Spleen (tissue), 11 donors: ENCODE data around the gene OR6S1. TPM values are rescaled to one million over a fixed set of nuclear protein-coding genes. Genes with fewer than 3 reads are reported as not detected.

Experiments used
- DNase-seq: peaks from one replicate; pipeline ENCODE4 v3.0.0-alpha.2; 2020
- H3K27ac ChIP-seq, 8 donors: fragments of 200-600 bp; sonication (generic) in 7 of 8; 1 replicate in 4 of 8; 2 replicates in 4 of 8; pipeline versions ENCODE4 v1.5.0 to v1.8.0; 2016 to 2021; ENCODE audit warnings: inconsistent platforms in 4 of 8, mild to moderate bottlenecking in 4 of 8, moderate library complexity in 1 of 8
- H3K27me3 ChIP-seq, 7 donors: fragments of 200-600 bp; sonication (generic) in 6 of 7; replicated peaks in 1 of 7; 1 replicate in 4 of 7; 2 replicates in 3 of 7; pipeline versions ENCODE4 v1.5.0 to v1.8.0; 2016 to 2021; ENCODE audit warnings: inconsistent platforms in 3 of 7, mild to moderate bottlenecking in 1 of 7
- H3K36me3 ChIP-seq, 6 donors: fragments of 200-600 bp; sonication (generic) in 5 of 6; 1 replicate in 4 of 6; 2 replicates in 2 of 6; pipeline versions ENCODE4 v1.5.0 to v1.8.0; 2016 to 2021; ENCODE audit warnings: inconsistent platforms in 2 of 6
- H3K4me1 ChIP-seq, 6 donors: fragments of 200-600 bp; sonication (generic) in 5 of 6; 1 replicate in 3 of 6; 2 replicates in 3 of 6; pipeline versions ENCODE4 v1.5.0 to v1.8.0; 2016 to 2021; ENCODE audit warnings: inconsistent platforms in 3 of 6
- H3K4me3 ChIP-seq, 8 donors: fragments of 200-600 bp; sonication (generic) in 7 of 8; 1 replicate in 4 of 8; 2 replicates in 4 of 8; pipeline versions ENCODE4 v1.5.0 to v1.8.0; 2016 to 2021; ENCODE audit warnings: inconsistent platforms in 4 of 8, mild to moderate bottlenecking in 4 of 8, moderate library complexity in 2 of 8
- H3K9me3 ChIP-seq, 8 donors: fragments of 200-600 bp; sonication (generic) in 7 of 8; 1 replicate in 4 of 8; 2 replicates in 4 of 8; pipeline versions ENCODE4 v1.5.0 to v1.8.0; 2016 to 2021; ENCODE audit warnings: inconsistent platforms in 4 of 8
- POLR2A ChIP-seq, 3 donors: fragments of 450-650 bp; IDR thresholded peaks; one replicate each; pipeline ENCODE4 v1.5.1; 2017; ENCODE audit warnings: antibody characterized with exemption in 3 of 3, mild to moderate bottlenecking in 1 of 3
- POLR2AphosphoS5 ChIP-seq, 3 donors: sonication (generic); formaldehyde crosslinking; IDR thresholded peaks; one replicate each; pipeline ENCODE4 v1.5.1; 2017; ENCODE audit warnings: antibody characterized with exemption in 3 of 3
- WGBS, 5 donors: extraction: QIAGEN DNeasy Blood & Tissue Kit in 3 of 5; methylation state at CpG; one replicate each; pipeline versions ENCODE4 v1.1.5 to v1.1.7; 2013 to 2018; 5-methylcytosine and 5-hydroxymethylcytosine counted together
- intact Hi-C: fragments of 100-400 bp; cut with DNase I; formaldehyde crosslinking; loops from one replicate; pipeline ENCODE4 v1.15.0; 2023; ENCODE audit warnings: low total_unique reads
- polyA plus RNA-seq, 3 donors: library from polyadenylated mRNA; stranded (reverse); fragments of 200-250 nt; gene quantifications; one replicate each; pipeline ENCODE4 v1.2.1, GENCODE V29; 2013
- total RNA-seq, 7 donors: library from RNA; depleted of rRNA in 3 of 7; stranded (reverse); fragments of >200 nt in 3 of 7; fragmentation: NEBNext Ultra II Directional in 4 of 7; extraction: Animal tissue kit (Norgen Biotek cat#: 25700) in 4 of 7; gene quantifications; one replicate each; pipeline versions ENCODE4 v1.1.0 to v1.2.1, GENCODE V29; 2016 to 2021
- TF ChIP-seq, protein P1 (sequence below), 11 experiments: fragments of 200-600 bp in 7 of 11; fragments of 450-650 bp in 4 of 11; sonication (generic) in 4 of 11; IDR thresholded peaks in 8 of 11; conservative IDR thresholded peaks in 3 of 11; 1 replicate in 7 of 11; 2 replicates in 4 of 11; pipeline versions ENCODE4 v1.4.0 to v1.8.0; 2016 to 2021; ENCODE audit warnings: antibody characterized with exemption in 11 of 11, inconsistent platforms in 4 of 11, mild to moderate bottlenecking in 1 of 11
- donor health status: healthy with polysubstance abuse.
- donor health status: DM: no; HTN: no; CAD: no; lungs with moderate emphysema.
- donor health status: DM: no; HTN: no; CAD: no.
- donor health status: Bipolar disorder and iron deficiency.
- donor health status: healthy.
- donor health status: DM: no; HTN: no; CAD: no.
- donor health status: DM: yes; HTN: yes; CAD: no.

The OR6S1 gene
- total and polyA plus RNA-seq, 10 donors, result 0.10 to 0.77 (median 0.27) TPM; not detected in 7

DNA sequence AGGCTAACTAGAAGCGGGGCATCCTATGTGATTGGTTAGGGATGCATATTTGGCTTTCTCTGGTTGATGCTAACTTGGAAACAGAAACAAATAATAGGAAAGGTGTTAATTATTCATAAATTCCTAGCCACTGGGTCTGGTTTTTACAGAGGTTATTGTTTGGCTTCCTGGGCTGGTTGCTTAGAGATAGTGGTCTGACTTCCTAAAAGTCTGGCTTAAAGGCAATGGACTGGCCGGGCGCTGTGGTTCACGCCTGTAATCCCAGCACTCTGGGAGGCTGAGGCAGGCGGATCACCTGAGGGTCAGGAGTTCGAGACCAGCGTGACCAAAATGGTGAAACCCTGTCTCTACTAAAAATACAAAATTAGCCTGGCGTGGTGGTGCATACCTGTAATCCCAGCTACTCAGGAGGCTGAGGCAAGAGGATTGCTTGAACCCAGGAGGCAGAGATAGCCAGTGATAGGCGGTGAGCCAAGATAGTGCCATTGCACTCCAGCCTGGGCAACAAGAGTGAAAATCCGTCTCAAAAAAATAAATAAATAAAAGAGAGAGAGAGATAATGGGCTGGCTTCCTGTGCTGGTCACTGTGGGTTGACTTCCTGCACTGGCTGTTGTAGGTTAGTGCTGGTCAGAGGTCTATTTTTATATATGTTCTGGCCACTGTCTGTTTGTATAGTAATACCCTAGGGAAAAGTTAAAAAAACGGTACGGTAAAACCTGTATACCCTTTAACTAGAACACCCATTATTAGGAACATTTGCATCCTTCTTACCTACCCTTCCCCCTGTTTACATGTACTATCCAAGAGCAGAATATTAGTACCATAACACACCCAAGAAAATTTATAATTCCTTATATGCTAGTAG lies 24.1 kb downstream of the OR6S1 start:
- WGBS, 5 donors, result 71 to 81% (median 77%) methylated on average over 12 of the region's 12 CpGs
- peak overlapping the region in 1 of 8 donors; percentile 49 for H3K27ac ChIP-seq
- intact Hi-C loops, result no loop called here
- H3K4me3 ChIP-seq, result no peak overlapping the region
- TF ChIP-seq, protein P1, sequence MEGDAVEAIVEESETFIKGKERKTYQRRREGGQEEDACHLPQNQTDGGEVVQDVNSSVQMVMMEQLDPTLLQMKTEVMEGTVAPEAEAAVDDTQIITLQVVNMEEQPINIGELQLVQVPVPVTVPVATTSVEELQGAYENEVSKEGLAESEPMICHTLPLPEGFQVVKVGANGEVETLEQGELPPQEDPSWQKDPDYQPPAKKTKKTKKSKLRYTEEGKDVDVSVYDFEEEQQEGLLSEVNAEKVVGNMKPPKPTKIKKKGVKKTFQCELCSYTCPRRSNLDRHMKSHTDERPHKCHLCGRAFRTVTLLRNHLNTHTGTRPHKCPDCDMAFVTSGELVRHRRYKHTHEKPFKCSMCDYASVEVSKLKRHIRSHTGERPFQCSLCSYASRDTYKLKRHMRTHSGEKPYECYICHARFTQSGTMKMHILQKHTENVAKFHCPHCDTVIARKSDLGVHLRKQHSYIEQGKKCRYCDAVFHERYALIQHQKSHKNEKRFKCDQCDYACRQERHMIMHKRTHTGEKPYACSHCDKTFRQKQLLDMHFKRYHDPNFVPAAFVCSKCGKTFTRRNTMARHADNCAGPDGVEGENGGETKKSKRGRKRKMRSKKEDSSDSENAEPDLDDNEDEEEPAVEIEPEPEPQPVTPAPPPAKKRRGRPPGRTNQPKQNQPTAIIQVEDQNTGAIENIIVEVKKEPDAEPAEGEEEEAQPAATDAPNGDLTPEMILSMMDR (IDR thresholded peaks at IDR 0.05 in 8 of 11, conservative IDR thresholded peaks at IDR 0.05 in 3 of 11), result no peak
- no peak for TF ChIP-seq POLR2AphosphoS5 (IDR thresholded peaks at IDR 0.05)
- no peak for TF ChIP-seq POLR2A (IDR thresholded peaks at IDR 0.05)
- H3K9me3 ChIP-seq, result no peaks in the 10 kb centered on the region
- no peaks in the 10 kb centered on the region for H3K36me3 ChIP-seq
- H3K4me1 ChIP-seq, result peaks cover 11 to 45% (median 27%) of the 10 kb centered on the region in 6 donors
- DNase-seq, result no peak
- H3K27me3 ChIP-seq, result peaks cover 0 to 4% (median 0%) of the 10 kb centered on the region in 7 donors

DNA sequence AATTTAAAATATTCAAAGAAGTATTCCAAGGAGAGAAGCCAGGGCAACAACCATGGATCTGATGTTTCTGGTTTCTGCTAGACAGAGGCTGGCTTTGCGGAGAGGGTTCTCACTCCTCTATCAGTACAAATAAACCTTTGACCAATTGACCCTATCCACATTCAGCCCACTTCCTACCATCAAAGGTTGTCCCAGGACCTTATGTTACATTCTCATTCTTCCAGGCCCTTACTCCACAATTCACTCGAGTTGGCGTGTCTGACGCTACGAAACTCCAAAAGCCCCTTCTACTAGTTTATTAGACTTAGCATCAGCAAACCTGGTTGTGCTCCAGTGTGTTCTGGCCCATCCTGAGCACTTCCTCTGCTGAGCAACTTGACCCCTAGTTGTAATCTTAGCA lies 25.5 kb downstream of the OR6S1 start:
- DNase-seq, result no peak
- Histone ChIP-seq H3K27me3 (no peaks in the 10 kb centered on the region), H3K4me1 (peaks cover 11 to 56% (median 40%) of the 10 kb centered on the region in 6 donors), H3K36me3 (no peaks in the 10 kb centered on the region), H3K9me3 (no peaks in the 10 kb centered on the region), H3K4me3 (no peak overlapping the region), H3K27ac (no peak overlapping the region)
- intact Hi-C loops, result no loop called here
- TF ChIP-seq, protein P1 (IDR thresholded peaks at IDR 0.05 in 8 of 11, conservative IDR thresholded peaks at IDR 0.05 in 3 of 11), result no peak
- TF ChIP-seq POLR2AphosphoS5 (IDR thresholded peaks at IDR 0.05), result no peak
- WGBS, 5 donors, result 92 to 95% (median 93%) methylated on average over 5 of the region's 5 CpGs

GRCh38 chr14:20614038-20614840 lies 27.3 kb downstream of the OR6S1 start:
- WGBS, 5 donors, result 11 to 21% (median 20%) methylated on average over 17 of the region's 17 CpGs
- H3K27me3 ChIP-seq, result no peaks in the 10 kb centered on the region
- intact Hi-C loops, result loop anchor here (5.0 kb wide), 2 partner anchors 73 to 202 kb away; partner anchors contain the start of genes ANG and TEP1
- TF ChIP-seq POLR2AphosphoS5 (IDR thresholded peaks at IDR 0.05), result no peak
- no peak for TF ChIP-seq POLR2A (IDR thresholded peaks at IDR 0.05)
- TF ChIP-seq, protein P1 (IDR thresholded peaks at IDR 0.05 in 8 of 11, conservative IDR thresholded peaks at IDR 0.05 in 3 of 11), result no peak
- no peaks in the 10 kb centered on the region for H3K9me3 ChIP-seq
- H3K36me3 ChIP-seq, result no peaks in the 10 kb centered on the region
- H3K27ac ChIP-seq, result peak overlapping the region; percentile 38 to 86 (median 76)
- no peak for DNase-seq
- peaks cover 11 to 74% (median 55%) of the 10 kb centered on the region in 6 donors for H3K4me1 ChIP-seq
- H3K4me3 ChIP-seq, result peak overlapping the region; percentile 31 to 69 (median 43)
